Stimulated activated CD4-positive, alpha-beta T cell treated with anti-CD3 and anti-CD28 coated beads, Interleukin-12 subunit alpha, Interleukin-12 subunit beta, amount 100 ng/mL, for 48 hours (primary cell): ENCODE results near the gene P4HB.

Source experiments
- DNase-seq, 3 donors: peaks; one replicate each; pipeline ENCODE4 v3.0.0-alpha.2; 2020; ENCODE audit warnings: low read depth in 2 of 3, low spot score in 1 of 3

The P4HB gene

DNA sequence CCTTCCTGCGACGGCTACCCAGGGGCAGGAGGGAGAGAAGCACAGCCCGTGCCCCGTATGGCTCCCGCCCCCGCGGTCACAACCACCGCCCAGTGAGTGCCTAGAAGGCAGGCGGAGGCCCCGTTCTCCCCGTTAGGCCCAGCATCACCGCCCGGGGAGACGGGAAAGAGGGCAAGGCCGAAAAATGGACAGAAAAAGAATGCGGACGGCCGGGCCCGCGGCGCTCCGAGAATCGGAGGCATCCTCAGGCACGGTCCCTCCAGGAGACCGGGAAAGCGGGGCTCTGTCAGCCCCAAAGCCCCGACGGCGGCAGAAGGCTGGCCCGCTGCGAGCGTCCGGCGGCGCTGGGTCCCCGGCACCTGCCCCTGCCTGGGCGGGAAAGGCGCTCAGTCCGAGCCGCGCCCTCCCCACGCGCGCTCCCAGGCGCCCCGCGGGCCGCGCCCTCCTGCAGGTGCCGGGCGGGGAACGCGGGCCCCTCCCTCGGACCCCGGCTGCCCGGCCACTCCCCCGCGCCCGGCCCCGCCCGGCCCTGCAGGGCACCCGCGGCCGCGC lies 27.7 kb downstream of the P4HB start:
- DNase-seq: peak; percentile 26 to 41 (median 39)

DNA sequence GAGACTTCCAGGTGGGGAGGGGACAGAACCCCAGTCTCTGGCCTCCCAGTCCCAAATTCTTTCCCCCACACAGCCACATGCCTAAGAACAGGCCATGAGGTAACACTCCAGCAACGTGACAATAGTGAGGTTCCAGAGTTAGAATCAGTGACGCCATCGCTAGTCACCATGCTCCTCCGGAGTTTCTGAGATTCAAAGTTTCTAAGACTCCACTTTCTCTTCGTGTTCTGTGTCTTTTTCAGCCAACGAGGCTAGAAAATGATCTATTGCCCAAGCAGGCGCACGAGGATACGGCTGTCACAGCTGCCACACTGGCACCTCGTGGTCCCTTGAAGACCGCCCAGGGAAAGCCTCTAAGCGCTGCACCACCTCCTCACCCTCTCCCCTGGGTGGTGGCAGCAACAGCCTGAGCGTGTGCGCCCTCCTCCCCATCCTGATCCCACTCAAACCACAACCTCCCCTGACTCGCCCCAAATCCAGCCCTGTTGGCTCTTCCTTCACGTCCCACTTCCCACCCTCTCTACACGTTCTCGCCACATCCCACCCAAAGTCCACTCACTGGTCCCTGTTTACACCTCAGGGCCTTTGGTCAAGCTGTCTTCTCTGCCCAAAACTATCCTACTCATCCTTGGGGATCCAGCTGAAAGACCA lies 28.3 kb downstream of the P4HB start:
- peak; percentile 25 to 46 (median 36) for DNase-seq

DNA sequence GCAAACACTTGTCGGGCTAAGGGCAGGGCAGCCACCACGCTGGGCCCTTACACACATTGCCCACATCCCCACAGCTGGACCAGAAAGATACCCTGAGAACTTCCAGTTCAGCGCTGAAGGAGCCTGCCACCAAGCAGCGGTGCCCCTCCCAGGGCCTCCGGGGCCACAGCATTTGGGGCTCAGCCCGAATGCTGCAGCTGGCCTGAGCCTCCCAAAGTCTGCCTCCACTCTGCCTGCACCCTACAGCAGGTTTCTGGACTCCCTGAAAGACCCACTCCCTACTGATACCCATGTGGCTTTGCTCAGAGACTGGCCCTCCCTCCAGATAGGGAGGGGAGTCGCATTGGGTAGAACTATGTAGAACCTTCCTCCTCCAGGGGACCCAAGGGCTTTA lies 28.8 kb downstream of the P4HB start:
- peak in 2 of 3 donors; percentile 3 to 6 for DNase-seq

DNA sequence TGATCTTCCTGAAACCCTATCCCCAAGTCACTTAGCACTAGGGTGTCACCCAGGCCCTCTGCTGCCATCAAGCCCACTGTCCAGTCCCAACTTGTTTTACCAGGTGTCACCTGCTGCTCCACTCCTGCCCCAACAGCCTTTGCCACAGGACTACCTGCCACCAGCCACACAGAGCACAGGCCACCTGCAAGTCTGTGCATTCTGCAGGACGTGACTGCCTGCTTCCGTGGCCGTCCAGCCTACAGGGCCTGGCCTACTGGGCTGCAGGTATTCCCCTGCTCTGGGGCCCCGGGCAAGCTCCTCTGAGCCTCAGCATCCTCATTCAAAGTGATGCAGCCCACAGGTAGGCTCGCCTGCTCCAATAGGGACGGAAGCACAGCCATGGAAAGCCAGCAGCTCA lies 30.5 kb downstream of the P4HB start:
- DNase-seq: no peak

DNA sequence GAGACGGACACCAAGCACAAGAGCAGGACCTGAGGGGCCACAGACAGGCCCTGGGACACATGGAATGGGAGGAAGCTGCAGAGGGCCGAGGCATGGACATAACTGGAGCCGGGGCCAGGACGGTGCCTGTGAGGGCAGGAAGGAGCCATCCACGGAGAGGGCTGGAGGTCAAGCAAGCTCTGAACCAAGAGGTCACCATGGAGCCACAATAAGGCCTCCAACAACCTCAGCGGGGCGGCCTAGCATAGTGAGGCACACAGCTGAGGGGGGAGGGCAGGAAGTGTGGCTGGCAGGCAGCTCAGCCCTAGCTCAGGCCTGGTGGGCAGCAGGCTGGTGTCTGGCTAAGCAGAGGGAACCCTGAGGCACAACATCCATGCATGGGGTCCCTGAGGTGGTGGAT lies 31.7 kb downstream of the P4HB start:
- no peak for DNase-seq

DNA sequence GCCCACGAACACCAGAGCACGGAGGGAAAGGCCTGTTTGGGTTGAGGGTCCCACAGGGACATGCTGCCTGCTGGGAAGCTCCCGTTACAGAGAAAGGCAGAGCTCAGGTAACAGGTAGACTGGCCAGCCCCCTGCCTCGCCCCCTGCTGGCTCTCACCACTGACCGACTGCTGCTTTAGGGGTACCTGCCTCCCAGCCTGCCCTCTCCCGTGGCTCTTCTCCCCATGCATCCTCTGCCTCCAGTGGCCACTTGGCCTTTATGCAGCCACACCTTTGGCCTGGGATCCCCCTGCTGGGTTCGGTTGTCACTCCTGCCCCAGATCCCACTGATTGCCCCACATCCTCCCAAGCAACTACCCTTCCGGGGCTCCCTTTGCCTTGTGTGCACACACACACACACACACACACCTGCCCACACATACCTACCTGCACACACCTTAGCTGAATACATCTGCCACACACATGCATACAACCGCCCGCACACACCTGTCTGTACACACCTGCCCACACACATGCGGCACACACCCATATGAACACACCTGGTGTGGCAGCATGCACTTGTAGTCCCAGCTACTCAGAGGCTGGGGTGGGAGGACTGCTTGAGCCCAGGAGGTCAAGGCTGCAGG lies 34.4 kb downstream of the P4HB start:
- DNase-seq: no peak

DNA sequence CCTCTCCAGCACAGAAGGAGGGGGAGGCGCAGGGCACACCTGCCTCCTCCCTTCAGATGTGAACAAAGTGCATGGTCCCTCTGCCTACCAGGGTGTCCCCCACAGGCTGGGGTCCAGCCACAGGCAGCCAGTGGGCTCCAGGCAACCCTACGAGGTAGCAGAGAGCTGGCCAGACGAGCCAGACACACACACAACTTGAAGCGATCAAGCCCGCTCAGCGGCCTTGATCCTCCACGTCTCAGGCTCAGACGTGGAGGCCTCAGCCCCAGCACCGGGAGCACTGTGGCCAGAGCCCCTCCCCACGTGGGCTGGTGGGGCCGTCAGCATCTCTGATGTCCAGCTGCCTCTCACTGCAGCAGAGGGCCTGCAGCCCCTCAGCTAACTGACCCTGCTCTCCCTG lies 35.7 kb downstream of the P4HB start:
- no peak for DNase-seq

DNA sequence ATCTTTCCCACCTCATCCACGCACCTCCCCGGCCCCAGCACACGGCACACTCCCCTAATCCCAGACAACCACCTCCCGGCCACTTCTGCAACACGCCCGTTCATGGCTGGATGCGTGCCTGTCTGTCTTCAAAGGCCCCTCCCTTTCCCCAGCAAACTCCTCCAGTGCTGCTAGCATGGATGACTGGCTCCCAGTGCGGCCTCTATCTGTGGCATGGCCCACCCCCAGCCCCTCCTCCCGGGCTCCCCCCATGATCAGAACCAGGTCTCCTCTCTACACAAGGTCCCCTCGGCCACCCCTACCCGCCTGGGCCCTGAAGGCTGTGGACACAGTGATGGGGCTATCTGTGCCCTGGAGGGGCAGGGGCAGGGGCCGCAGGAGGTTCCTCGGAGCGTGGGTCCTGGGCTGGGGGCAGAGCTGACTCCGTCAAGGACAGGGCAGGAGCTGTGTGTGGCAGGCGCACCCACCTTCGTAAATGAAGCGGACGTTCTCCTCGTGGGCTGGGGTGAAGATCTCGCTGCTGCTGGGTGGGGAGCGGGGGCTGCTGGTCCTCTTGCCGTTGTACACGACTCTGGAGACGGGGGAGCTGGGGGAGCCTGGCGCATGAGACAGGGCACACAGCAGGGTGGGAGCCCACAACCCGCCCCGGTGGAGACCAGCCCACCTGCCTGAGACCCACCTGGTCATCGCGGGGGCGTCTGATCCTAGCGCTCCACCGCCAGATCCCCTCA lies 36.4 kb downstream of the P4HB start:
- DNase-seq: no peak

DNA sequence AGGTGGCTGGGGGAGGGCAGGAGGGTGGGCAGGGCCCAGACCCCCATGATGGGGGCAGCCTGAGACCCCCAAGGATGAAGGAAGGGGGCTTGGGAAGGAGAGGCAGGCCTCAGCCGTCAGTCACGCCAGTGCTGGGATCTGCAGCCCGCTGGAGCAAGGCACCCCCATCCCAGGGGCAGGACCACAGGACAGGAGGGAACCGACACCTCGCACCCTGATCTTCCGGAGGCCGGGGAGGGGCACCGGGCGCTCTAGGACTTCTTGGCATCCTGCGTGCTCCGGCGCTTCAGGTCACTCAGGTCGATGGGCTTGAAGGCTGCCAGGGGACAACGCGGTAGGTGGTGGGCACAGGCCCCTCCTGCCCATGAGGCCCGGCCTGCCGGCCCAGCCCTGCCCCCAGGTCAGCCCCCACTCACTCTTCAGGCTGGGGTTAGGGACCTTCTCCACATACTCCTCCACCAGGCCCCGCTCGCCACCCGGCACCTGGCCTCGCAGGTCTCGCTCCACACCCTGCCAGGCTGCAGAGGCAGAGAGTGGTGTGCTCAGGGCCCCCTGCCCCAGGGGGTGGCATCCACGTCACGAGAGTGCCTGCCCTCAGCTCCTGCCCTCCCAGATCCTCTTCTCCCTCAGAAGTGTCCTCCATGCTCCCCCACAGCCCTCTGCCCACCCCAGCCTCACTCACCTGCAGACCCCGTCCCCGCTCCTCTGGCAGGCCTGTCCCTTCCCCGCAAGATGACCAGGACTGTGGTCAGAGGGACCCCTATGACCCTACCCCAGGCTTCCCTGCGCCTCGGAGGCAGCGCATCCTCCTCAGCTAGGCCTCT lies 37.1 kb downstream of the P4HB start:
- DNase-seq: no peak

DNA sequence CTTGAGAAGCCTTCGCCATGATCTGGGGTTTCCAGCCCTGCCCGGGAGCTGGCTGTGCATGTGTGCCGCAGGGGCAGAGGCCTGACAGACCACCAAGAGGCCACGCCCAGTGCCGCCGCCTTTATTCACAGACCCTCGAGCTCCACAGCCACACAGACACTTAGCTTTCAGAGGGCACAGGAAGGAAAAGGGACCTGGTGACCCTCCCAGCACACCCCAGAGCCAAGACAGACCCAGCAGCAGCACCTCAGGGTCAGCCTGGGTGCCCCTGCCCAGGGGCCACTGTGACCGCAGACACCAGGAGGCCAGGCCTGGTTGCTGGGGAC lies 38.1 kb downstream of the P4HB start:
- no peak for DNase-seq

DNA sequence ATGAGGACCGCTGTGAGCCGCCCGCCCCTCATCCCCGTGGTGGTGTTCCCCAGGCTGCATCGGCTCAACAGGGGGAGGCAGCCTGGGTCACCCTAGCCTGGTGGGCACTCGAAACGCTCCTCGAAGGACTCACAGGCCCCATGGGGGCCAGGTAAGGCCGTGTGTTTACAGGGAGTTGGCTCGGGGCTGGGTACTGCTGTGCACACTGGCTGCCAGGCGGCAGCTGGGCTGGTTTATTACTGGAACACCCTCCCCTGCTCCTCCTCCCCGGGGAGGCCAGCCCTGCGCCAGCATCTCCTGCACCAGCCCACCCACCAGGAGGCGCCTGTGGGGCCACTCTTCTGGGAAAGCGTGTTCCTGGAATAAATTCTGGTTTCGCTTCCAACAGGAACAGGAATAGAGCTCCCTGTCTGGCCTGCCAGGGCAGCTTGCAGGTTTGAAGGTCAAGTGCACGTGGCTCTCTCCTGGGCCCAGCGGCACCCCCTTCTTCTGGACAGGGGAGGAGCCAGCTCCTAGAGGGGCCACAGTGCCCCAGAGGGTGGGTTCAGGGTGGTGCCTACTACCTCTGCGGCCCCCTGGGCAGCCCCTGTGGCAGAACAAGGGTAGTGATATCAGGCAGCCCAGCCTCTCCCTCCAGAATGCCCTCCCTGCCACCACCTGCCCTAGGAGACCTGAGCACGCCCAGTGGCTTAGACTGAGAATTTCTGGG lies 38.6 kb downstream of the P4HB start:
- DNase-seq: peak in 1 of 3 donors; percentile 10

DNA sequence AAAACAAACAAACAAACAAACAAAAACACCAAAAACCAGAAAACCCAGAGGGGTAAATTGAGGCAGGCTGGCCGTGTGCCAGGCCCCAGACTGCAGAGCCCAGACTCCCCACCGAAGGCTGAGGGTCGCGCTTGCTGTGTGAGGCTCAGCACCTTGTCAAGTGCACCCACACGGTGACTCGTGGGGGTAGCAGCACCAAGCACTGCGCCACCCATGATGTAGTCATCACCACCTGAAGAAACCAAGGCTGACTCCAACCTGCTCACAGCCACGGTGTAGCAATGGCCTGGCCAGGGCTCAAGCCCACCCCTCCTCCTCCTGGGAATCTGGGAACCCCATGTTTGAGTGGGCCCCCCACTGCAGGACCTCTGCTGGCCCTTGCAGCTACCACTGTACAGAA lies 39.2 kb downstream of the P4HB start:
- no peak for DNase-seq

DNA sequence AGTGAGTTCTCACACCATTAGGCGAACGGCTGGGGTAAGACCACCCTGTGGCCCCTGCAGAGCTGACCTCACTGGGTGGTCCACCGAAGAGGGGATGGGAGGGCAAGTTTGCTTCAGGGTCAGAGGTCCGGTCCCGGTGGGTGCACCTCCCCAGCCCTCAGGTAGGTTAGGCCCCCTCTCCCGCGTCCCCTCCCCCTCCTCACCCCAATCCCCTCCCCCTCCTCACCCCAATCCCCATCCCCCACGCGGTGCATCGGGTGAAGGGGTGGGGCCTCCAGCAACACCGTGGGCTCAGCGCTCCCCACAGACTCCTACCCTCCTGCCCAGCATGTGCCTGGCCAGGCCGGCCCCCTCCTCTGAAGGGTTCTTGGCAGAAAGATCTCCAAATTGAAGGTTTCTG lies 40.6 kb downstream of the P4HB start:
- DNase-seq: no peak

DNA sequence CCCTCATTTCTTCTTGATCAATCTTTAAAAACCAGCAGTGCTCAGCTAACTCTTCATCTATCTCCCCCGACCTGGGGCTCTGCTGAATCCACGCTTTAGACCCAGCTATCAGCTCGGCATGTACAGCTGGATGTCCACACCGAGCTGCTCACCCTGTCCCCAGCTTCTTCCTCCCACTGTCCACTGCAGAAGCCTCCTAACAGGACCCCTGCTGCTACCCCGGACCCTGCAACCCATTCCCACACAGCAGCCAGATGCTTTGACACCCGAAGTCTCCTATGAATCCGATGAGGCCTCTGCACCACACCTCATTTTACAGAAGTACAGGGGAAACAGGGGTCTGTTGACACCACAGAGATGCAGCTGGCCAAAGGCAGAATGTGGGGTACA lies 42.6 kb downstream of the P4HB start:
- DNase-seq: no peak

DNA sequence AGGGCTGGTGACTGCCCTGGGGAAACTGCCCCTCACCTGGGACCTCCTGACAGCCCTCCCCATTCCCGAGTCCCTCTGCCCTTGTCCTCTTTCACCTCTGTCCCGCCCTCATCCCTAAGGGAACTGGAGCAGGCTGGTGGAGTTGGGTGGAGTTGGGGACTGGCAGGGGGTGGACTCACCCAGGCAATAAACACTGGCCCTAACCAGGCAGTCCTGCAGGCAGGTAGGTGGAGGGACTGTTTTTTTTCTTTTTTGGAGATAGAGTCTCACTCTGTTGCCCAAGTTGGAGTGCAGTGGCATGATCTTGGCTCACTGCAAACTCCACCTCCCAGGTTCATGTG lies 44.7 kb downstream of the P4HB start:
- DNase-seq: no peak

DNA sequence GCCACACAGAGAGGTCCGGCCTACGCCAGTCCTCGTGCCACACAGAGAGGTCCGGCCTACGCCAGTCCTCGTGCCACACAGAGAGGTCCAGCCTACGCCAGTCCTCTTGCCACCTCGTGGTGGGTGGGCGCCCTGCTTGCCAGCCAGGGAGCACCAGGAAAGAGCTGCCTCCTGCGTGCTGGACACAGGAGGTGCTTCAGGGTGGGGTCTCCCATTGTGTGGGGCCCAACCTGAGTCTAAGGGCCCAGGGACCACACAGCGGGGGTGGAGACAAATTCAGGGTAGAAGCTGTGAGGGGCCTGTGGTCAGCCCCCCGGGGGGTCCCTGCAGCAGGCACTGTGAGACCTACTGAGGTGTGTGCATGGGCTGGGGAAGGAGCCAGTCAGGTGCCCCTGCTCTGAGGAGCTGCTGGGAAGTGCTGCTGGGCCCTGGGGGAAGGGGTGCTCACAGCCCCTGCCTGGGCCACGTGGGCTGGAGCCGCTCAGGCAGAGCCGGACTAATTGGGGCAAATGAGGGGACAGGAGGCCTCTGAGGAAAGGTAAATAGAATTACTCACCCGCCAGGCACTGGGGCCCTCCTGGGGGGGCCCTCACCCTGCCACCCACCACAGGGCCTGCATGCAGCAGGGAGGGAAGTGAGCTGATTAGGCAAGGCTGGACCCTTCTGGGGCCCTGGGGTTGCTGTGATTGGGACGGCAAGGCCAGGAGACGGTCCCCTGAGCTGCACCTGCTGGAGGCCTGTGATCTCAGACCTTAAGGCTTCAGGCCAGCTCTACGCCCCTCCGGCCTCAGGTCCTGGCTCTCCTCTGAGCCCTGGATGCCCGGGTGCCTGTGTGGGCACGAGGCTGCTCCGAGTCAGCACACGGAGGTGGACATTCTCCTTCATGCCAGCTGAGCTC lies 45.3 kb downstream of the P4HB start:
- DNase-seq: no peak

DNA sequence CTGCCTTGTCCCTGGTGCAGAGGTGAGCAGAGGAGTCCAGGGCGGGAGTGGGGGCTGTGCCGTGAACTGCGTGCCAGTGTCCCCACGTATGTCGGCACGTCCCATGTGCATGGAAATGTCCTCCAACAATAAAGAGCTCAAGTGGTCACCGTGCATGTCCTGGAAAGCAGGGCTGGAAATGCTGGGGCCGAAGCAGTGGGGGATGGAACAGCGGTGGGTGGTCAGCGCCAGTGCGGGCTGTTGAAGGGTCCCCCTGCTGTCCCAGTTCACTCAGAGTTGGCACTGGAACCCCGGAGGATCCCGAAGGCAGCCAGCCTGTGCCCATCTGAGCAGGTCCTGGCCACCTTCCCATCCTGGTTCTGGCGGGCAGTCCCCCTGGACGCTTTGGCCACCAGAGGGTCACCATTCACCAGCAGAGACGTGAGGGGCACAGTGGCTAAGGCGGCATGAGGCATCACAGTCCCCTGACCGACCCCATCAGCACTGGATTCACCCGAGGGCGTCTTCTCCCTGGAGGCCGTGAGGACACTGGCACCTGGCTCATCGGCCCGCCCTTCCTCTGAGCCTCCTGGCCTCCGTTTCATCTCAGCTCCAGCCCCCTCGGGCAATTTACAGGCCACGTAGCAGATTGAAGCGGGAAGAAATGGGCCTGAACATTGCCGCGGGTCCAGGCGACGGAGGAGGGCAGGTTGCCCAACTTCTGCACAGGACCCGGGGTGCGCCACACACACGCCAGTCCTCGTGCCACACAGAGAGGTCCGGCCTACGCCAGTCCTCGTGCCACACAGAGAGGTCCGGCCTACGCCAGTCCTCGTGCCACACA lies 46.3 kb downstream of the P4HB start:
- DNase-seq: no peak

DNA sequence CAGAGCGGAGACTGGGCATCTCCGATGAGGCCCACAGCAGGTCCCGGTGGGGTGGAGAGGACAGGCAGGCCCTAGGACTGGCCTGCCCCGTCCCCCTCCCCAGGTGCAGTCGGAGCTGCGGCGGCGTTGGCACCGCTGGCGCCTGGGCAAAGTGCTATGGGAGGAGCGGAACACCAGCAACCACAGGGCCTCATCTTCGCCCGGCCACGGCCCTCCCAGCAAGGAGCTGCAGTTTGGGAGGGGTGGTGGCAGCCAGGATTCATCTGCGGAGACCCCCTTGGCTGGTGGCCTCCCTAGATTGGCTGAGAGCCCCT lies 47.0 kb downstream of the P4HB start:
- no peak for DNase-seq

DNA sequence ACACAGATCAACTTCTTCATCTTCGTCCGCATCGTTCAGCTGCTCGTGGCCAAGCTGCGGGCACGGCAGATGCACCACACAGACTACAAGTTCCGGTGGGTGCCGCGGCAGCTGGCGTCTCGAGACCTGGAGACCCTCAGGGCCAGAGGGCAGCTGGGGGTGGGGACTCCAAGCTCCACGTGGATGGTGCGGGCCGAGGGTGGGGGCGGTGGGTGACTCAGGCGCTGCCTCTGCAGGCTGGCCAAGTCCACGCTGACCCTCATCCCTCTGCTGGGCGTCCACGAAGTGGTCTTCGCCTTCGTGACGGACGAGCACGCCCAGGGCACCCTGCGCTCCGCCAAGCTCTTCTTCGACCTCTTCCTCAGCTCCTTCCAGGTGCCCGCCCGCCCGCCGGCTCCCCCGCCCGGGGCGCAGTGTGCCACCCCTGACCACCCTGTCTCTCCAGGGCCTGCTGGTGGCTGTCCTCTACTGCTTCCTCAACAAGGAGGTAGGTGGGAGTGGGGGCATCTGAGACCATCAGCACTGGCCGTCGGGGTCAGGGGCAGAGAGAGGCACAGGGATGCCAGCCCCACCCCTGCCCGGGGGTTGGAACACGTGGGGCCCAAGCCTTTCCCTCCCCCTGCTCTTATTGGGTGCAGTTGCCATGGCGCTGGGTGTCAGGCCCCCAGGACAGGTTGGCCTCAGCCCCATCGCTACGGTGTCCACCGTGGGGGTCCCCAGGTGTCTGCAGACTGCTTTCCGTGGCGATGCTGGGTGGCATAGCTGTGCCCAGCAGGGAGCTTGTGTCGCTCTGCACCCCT lies 47.6 kb downstream of the P4HB start:
- DNase-seq: no peak
